Cortex of kidney (tissue), 1 donor: ENCODE data around the gene FSCN2.

Source experiments
- DNase-seq: peaks from one replicate; lab custom pipeline; 2025; lab: John Stamatoyannopoulos, UW

The FSCN2 gene

DNA sequence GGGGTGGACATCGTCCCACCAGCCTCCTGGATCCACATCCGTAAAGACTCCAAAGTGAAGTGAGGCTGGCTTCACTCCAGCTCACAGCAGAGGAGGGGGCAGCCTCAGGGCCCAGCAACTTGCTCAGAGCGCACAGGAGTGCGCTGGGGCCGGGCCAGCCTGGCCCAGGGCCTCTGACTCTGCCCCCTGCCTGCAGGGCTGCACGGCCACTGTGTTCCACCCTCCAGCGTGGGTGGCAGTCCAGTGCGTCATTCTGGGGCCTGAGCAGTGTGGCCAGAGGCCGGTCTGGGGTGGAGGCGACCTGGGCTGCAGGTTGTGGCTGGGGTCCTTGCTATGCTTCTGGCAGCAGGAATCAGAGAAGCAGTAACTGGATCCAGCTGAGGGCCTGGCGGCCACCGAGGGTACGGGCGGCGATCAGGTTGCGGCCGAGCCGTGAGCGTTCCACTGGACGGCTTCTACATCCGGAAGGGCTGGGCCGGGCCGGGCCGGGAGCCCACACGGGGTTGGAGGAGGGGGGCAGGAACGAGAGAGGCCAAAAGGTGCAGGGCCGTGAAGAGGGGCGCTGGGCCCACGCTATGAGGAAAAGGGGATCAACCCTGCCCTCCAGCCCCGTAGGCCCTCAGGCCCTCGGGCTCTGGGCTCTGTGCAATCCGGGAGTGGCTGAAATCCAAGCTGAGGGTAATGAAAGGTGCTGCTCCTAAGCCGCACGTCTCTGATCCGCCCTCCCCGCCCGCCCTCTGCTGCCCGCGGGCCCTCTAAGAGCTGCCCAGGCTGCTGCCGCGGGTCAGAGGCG is at the start of gene FSCN2:
FSCN2 (plus strand) TSS at position 787 of the 793 bp plus-strand sequence. CDS start 155 bp downstream, outside the sequence.
- no peak for DNase-seq

DNA sequence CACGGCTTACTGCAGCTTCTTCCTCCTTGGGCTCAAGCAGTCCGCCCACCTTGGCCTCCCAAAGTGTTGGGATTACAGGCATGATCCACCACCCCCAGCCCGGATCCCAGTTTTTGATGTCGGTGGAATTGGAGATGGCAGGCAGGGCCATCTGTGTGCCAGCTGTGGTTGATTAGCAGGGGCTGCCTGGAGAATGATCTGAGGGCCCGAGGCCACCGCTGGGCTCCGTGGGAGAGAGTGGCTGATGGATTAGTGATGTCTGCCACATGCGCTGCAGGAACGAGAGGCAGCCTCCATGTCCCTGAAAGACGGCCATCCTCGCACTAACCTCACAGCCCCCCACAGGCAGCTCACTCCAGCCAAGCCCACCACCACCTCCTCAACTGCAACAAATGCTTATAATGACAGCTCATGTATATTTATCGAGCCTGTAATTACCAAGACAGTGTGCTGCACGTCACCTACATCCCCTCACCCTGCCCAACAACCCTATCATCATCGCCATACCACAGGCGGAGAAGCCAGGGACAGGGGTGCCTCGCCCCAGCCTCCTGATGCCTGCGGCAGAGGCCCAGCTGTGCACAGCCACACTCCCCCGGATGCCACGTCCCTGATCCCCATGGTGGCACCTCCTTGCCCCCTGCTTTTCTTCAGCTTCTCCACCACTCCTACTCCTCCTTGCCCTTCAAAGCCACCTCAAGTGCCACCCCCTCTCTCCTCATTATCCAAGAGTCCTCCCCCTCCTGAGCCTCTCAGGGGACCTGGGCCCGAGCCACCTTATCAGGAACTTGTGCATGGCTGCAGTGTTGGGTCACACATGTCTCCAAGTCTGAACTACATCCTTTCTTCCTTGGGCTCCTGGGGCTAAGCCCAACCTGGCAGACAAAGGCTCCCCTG is 48.8 kb upstream of the FSCN2 start:
- no peak for DNase-seq

- no peak for DNase-seq
Measured at GRCh38 chr17:81480140-81481072, 47.8 kb upstream of the FSCN2 start.

- no peak for DNase-seq
Measured at GRCh38 chr17:81481073-81481799, 46.9 kb upstream of the FSCN2 start.

DNA sequence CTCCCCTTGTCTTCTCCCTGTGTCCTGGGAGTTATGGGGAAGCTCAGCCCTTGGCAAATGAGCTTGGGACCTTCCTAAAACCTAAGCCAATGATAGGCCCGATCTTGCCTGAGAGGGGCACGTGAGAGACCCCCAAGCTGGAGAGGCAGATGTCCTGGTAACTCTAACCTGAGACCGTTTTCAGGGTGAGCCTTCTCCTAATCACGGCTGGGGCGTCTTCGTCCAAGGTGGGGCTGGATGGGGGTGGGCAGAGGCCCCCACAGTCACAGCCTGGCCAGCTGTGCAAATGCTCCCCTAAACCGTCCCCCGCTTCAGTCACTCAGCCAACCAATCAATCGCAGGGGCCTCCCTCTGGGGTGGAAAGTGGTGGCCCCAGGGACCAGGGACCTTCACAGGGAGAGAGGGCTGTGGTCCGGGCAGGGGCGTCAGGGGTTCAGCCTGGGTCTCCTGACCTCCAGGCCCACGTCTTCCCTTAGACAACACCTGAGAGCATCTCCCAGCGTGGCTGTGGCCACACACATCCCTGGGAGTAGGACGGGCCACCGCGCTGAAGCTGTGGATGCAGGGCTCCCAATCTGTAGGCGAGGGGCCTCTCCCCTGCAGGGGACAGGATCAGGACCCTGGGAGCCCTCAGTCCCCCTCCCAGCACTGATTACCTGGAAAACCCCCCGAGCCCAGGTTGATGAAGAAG is 46.2 kb upstream of the FSCN2 start:
- no peak for DNase-seq

DNA sequence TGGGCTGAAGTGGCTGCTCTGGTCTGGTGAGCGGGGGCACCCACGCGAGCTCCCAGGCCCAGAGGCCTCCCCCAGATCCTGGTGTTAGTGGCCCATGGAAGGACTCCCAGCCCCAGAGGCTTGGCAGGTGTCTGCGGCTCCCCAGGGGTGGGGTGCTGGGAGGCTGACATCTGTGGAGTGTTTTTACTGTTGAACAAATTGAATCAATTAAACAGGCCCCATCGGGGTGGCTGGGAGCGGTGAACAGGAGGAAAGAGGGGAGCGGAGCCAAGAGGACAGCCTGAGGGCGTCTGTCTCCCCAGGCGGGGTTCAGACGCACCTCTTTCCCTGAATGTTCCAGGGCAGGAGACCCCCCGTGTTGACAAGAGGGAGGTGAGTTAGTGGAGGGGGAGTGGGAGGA is 45.5 kb upstream of the FSCN2 start:
- DNase-seq: no peak

DNA sequence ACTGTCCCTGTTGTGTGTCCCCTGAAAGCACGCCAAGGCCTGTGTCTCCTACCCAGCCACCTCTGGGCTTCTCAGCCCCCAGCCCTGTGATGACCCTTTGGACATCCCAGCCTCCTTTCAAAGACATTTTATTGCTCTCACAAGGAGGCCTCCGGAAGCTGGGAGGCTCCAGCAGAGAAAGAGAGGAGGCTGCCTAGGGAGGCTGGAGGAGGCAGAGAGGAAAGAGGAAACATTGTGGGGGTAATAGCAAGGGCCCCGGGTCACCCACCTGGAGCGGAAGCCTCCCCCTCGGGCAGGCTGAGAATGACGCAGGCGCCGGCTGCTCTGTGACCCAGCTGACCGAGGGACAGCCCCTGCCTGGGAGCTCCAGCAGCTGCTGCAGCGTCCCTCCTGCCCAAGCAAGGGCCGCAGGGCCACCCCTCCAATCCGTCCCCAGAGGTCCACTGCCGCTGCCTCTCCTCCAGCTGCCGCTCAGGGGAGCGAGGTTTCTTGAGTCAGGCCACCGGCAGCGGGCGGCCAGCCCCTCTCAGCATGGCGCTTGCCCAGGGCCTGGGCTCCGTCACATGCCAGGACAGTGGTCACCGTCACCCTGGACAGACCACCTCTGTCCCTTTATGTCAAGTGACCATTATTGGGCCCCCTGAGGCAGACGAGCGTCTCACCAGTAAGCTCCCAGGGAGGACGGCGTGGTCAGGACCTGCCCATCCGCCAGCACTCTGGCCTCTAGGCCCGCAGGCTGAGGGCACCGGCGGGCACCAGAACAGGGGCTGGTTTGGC is 44.9 kb upstream of the FSCN2 start:
- DNase-seq: no peak

GRCh38 chr17:81483862-81484194 is 44.3 kb upstream of the FSCN2 start:
- DNase-seq: no peak

DNA sequence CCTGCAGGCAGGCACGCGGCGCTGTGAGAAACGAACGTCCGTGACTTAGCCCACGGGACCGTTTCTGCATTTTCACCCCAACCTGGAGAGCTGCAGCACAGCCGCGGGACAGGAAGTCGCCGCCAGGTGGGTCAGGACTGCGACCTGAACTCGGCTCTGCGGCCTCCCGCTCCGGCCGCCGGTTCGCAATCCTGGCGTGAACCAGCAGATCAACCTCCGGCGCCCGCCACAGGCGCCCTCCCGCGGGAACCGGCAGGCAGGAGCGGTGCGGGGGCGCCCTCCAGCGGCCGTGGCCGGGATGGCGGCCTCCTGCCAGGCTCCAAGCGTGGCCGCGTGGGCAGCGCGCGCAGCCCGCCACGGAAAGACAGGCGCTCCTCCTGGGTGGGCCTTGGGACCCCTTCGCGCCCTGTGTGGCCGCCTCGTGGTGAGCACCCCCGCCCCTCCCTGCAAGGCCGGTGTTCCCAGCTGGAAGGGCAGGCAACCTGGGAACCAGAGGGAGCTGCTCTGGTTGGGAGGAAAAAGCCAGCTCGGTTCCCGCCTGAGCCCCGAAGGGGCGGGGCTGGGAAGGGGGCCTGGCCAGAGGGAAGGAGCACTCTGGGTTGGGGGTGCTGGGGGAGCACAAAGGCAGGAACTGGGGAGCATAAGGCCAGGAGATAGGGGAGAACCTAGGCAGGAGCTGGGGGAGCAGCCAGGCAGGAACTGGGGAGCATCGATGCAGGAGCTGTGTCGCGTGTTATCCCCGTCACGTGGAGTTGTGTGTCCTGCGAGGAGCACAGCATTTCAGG is 43.8 kb upstream of the FSCN2 start:
- DNase-seq: no peak

DNA sequence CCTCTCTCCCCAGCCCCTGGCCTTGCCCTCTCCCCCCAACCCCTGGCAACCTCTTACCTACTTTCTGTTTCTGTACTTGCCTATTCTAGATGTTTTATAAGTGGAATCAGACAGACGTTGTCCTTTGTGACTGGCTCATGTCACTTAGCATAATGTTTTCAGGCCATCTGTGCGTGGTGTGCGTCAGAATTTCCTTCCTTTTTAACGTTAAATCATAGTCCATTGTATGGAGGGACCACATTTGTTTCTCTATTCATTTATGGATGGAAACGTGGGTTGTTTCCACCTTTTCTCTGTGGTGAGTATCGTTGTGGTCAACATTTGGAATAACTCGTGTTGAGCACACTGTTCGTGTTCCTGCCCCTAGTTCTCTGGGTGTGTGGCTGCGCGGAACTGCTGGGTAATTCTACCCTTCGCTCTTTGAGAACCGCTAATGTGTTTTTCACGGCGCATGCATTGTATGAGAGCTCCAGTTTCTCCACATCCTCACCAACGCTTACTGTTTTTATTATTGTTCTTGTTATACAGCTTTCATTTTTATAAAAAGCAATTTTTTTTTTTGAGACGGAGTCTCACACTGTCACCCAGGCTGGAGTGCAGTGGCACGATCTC is 41.9 kb upstream of the FSCN2 start:
- no peak for DNase-seq

GRCh38 chr17:81487089-81487486 is 41.1 kb upstream of the FSCN2 start:
- DNase-seq: no peak

GRCh38 chr17:81487487-81488275 is 40.5 kb upstream of the FSCN2 start:
- no peak for DNase-seq

DNA sequence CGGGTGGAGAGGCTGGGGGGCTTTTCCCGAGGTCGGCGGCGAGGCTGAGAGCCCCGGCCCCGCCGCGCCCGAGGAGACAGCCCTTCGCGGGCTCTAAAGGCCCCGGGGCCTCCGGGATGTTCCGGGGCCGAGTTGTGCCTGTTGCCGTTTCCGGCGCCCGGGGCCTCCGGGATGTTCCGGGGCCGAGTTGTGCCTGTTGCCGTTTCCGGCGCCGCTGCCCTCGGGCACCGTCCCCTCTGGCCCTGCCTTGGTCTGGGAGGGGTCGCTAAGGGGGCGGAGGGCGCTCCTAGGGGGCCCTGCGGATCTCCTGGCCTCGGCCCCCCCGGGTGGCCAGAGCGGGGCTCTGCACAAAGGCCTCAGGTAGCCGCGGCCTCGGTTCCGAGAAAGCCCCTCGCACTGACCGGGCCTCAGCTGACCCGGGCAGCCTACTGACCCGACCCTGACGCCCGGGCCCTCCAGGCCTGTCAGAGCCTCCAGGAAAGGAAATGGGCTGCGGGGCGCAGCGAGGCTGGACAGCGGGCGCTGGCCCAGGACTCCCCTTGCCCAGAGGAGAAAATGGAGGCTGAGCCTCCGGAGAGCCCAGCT is 39.8 kb upstream of the FSCN2 start:
- DNase-seq: no peak

GRCh38 chr17:81489012-81489997 is 38.9 kb upstream of the FSCN2 start:
- DNase-seq: no peak

DNA sequence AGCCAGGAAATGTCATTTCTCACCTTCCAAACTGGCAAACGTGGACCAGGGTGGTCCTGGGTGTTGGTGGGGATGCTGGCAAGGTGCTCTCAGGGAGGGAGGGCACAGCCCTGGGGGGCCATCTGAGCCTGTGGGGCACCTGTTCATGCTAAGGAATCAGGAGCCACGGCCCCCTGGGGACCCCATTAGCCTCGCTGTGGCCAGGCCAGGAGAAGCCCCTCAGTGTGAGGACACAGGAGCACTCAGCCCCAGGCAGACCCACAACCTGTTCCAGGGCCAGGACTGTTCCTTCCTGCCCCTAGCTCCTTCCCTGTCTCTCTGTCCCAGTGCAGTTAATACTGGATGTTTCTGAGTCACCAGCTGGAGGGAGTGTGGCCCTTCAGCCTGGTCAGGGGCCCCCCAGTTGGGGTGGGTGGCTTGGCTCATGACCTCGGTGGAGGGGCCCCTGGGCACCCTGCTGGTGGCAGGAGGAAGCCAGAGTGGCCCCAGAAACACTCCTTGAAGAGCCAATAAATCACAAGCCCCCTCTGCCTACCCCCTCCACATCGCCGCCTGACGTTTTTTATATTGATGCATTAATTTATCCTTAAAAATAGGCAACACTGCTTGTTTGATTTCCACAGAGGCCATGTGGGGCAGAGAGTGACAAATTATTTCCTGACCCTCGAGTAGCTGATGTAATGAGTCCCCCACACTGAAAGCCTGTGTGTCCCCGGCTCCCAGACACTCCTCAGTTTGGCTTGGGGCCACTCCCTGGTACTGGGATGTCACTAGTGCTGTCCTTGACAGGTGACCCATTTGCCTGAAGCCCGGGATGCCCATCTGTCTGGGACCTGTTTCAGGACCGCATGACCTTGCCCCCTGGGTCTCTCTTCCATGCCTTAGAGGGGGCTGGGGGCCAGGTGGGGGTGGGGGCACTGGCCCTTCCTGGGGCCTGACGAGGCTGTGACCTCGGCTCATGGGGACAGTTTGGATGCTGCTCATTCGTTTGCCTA is 37.9 kb upstream of the FSCN2 start:
- no peak for DNase-seq
